ENCODE data around the gene SMAD5. TPM values are rescaled to one million over a fixed set of nuclear protein-coding genes. Genes with fewer than 3 reads are reported as not detected.
A peak's percentile ranks its signal among the peaks of the same experiment; 100 is the strongest.

The SMAD5 gene
- total RNA-seq, 2 experiments from 2014 or later = 0.50 to 1.2 TPM

DNA sequence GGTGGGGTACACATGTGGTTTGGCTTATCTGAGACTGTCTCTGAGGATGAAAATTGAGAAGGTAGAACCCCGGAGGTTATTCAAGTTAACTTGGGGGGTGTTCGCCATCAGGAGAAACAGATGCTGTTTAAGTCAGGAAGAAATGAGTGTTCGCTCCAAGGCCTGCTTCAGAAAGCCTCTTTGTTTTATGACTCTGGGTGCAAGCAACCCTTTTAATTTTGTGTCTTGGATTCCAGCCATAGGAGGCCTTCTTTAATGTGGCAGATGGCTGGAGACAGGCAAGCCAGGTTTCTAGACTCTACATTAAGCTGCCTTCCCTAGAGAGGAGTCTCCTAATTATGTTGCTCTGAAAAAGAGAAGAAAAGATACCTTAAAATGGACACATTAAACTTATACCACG is 4.2 kb upstream of the SMAD5 start:
- H3K27me3 Mint-ChIP-seq (ENCODE audit: low read depth) = peaks cover 46% of the 10 kb centered on the region
- no peaks in the 10 kb centered on the region for H3K36me3 Mint-ChIP-seq (ENCODE audit: low read depth)
- intact Hi-C loops (cut with micrococcal nuclease) = no loop called here
- H3K4me3 Mint-ChIP-seq = no peak overlapping the region
- H3K27ac Mint-ChIP-seq = no peak overlapping the region
- no peak for DNase-seq
- peaks cover 4% of the 10 kb centered on the region for H3K4me1 Mint-ChIP-seq (ENCODE audit: low read depth)
- CTCF ChIA-PET = no interaction called here
- no peaks in the 10 kb centered on the region for H3K9me3 Mint-ChIP-seq

DNA sequence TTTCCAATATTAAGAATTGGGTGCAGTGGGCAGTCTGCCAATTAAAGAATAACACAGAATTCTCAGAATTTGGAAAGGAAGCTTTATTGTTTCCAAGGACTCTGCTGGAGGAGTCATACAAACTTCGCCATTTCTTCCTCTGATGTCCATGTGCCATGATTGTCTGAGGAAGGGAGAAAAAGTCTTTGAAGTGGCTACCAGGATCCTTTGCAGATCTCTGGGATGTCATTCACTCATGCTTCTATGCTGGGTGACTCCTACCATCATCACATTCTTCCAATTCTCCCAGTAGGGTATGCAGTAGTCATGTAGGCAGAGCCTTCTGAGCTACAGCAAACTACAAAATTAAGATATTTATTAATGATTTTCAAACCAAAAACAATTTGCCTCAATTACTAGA is 3.2 kb upstream of the SMAD5 start:
- CTCF ChIA-PET = no interaction called here
- no peaks in the 10 kb centered on the region for H3K9me3 Mint-ChIP-seq
- H3K4me1 Mint-ChIP-seq (ENCODE audit: low read depth) = peaks cover 6% of the 10 kb centered on the region
- H3K36me3 Mint-ChIP-seq (ENCODE audit: low read depth) = no peaks in the 10 kb centered on the region
- intact Hi-C loops (cut with micrococcal nuclease) = no loop called here
- H3K27me3 Mint-ChIP-seq (ENCODE audit: low read depth) = peaks cover 51% of the 10 kb centered on the region
- no peak for DNase-seq
- H3K27ac Mint-ChIP-seq = no peak overlapping the region
- no peak overlapping the region for H3K4me3 Mint-ChIP-seq

DNA sequence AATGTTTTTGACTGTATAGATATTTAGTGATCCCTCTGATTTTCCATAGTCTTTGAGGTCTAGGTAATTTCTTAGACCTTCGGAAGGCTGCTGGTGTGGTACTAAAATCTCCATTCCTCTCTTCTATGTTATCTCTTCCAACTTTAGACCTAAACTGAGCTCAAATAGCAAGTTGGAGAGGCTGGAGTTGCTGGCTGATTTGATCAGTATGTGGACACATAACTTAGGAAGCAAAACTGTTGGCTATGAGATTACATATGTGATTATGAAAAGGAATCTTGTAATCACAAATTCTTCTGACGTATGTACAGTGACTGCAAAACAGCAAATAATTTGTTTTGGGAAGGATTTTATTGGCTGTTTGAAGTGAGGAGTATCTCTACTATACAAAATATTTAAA is 2.1 kb upstream of the SMAD5 start:
- intact Hi-C loops (cut with micrococcal nuclease) = no loop called here
- Mint-ChIP-seq H3K4me3 (no peak overlapping the region), H3K27me3 (ENCODE audit: low read depth) (peaks cover 56% of the 10 kb centered on the region), H3K4me1 (ENCODE audit: low read depth) (peaks cover 6% of the 10 kb centered on the region), H3K27ac (no peak overlapping the region), H3K9me3 (no peaks in the 10 kb centered on the region), H3K36me3 (ENCODE audit: low read depth) (no peaks in the 10 kb centered on the region)
- DNase-seq = no peak
- CTCF ChIA-PET = no interaction called here

DNA sequence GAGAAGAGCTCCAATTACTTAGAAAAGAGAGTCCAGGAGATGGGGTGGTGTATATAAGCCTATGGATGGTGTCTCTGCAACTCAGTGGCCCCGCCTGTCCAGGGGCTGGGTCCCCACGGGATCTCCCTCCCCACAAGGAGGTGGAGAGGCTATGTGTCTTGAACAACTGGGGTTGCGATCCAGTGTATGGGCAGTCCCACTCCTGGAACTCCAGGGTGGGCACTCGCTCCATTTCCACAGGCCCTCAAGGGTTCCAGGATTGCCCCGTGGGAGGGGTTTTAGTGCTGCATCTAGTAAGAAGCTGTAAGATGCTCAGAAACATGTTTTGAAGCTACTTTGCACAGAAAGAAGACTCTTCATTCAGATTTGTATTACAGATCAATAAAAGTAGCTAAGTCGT is 558 bp upstream of the SMAD5 start:
- no peak for DNase-seq
- no peak overlapping the region for H3K27ac Mint-ChIP-seq
- intact Hi-C loops (cut with micrococcal nuclease) = no loop called here

DNA sequence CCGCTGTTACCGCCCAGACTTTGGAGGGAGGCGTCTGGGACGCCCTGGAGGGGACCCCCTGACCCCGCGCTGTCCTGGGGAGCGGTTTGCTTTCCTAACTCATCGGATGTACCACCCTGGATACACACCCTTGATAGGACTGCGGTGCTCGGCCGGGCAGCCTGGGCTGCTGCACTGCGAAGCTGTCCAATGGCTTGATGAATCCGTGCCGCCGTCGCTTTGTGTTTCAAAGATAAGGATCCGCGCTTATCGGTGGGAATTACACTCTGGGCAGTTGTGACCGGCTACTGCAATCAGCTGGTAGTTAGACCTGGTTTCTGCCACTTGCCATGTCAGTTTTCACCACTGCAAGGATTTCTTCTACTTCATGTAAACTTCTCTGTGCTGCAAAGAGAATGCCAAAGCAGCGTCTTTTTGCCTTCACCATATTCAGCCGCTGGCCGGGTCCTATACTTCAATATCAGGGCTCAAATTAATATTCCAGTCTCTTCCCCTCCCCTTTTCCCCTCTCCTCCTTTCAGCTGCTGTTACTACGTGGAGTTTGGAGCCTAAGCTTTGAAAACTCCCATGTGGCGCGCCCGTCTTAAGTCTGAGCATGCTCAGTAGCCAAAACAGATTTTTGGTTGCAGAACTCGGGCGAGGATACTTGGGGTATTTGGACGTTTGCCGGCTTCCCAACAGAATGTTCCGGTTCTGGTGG is 727 bp downstream of the SMAD5 start:
- intact Hi-C loops (cut with micrococcal nuclease) = no loop called here
- Mint-ChIP-seq H3K27ac (no peak overlapping the region), H3K4me1 (ENCODE audit: low read depth) (peaks cover 6% of the 10 kb centered on the region), H3K27me3 (ENCODE audit: low read depth) (peaks cover 59% of the 10 kb centered on the region), H3K36me3 (ENCODE audit: low read depth) (no peaks in the 10 kb centered on the region), H3K4me3 (peak overlapping the region; percentile 68), H3K9me3 (no peaks in the 10 kb centered on the region)
- CTCF ChIA-PET = no interaction called here
- no peak for DNase-seq

More for the DNA sequence above, 558 bp upstream of the SMAD5 start:
- CTCF ChIA-PET = no interaction called here
- peaks cover 6% of the 10 kb centered on the region for H3K4me1 Mint-ChIP-seq (ENCODE audit: low read depth)
- H3K9me3 Mint-ChIP-seq = no peaks in the 10 kb centered on the region
- peaks cover 60% of the 10 kb centered on the region for H3K27me3 Mint-ChIP-seq (ENCODE audit: low read depth)
- H3K4me3 Mint-ChIP-seq = peak overlapping the region; percentile 58
- no peaks in the 10 kb centered on the region for H3K36me3 Mint-ChIP-seq (ENCODE audit: low read depth)

DNA sequence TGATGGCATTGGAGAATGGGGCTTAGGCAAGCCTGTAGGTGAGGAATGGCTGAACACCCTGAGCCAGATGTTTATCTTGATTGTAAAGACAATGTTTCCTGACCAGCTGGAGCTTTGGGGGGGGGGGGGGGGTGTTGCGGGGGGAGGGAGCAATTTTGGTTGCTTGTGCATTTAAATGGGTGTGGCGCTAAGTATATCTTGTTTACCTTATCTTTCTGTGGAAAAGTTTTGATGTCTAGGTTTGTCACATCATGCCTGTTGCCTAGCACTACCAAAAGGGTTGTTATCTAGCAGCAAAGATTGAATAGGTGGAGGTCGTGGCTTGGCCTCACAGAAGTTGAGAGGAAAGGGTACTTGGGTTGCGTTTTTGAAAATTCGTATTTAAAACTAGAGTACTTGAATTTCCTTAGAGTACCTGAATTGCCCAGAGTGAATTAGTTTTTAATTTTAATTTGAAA is 1.3 kb downstream of the SMAD5 start:
- no peak for DNase-seq
- Mint-ChIP-seq H3K36me3 (ENCODE audit: low read depth) (no peaks in the 10 kb centered on the region), H3K9me3 (no peaks in the 10 kb centered on the region), H3K4me3 (peak overlapping the region; percentile 68), H3K27me3 (ENCODE audit: low read depth) (peaks cover 55% of the 10 kb centered on the region), H3K27ac (no peak overlapping the region), H3K4me1 (ENCODE audit: low read depth) (peaks cover 6% of the 10 kb centered on the region)
- intact Hi-C loops (cut with micrococcal nuclease) = no loop called here
- CTCF ChIA-PET = interaction anchor here (0.6 kb wide), 1 partner anchor 1756 kb away, joined by 4 read pairs; no protein-coding TSS in a partner anchor

DNA sequence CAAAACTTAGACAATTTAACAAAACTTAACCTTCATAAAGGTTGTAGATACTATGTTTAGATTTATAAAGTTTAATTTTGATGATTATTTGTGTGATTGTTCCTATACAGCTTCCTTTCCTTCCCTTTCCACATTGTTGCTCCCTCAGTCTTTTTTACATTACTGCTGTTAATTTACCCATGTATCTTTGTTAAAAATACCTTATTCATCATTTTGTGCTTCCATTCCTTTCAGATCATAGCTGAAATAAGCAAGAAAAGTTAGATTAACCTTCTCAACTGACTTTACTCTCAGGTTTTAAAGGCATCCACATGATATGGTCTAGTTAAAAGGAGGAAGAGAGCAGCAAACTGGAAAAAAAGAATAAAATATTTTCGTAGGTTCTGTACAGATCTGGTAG is 2.0 kb downstream of the SMAD5 start:
- CTCF ChIA-PET = interaction anchor here (0.6 kb wide), 1 partner anchor 1756 kb away, joined by 4 read pairs; no protein-coding TSS in a partner anchor
- no peak overlapping the region for H3K4me3 Mint-ChIP-seq
- H3K27me3 Mint-ChIP-seq (ENCODE audit: low read depth) = peaks cover 58% of the 10 kb centered on the region
- H3K27ac Mint-ChIP-seq = no peak overlapping the region
- peaks cover 6% of the 10 kb centered on the region for H3K4me1 Mint-ChIP-seq (ENCODE audit: low read depth)
- H3K9me3 Mint-ChIP-seq = no peaks in the 10 kb centered on the region
- intact Hi-C loops (cut with micrococcal nuclease) = no loop called here
- no peak for DNase-seq
- H3K36me3 Mint-ChIP-seq (ENCODE audit: low read depth) = no peaks in the 10 kb centered on the region

DNA sequence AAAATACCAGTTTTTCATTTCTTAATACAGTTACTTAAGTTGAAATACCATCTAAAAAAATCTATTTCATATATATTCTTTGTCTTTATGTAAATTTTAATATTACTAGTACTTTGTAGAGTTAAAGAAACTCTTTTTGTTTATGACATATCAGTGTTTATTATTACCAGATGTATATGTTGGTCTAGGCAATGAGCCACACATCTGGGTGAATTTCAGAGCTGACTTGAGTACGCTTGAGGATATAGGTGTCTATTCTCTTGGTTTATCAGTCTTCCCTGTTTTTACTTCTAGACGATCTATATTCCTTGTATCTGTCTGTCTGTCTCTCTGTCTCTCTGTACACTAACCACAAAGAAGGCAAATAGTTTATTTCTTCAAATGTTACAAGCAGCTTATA is 2.9 kb downstream of the SMAD5 start:
- no peaks in the 10 kb centered on the region for H3K9me3 Mint-ChIP-seq
- H3K4me1 Mint-ChIP-seq (ENCODE audit: low read depth) = peaks cover 6% of the 10 kb centered on the region
- H3K4me3 Mint-ChIP-seq = no peak overlapping the region
- H3K36me3 Mint-ChIP-seq (ENCODE audit: low read depth) = no peaks in the 10 kb centered on the region
- DNase-seq = no peak
- CTCF ChIA-PET = no interaction called here
- intact Hi-C loops (cut with micrococcal nuclease) = no loop called here
- H3K27ac Mint-ChIP-seq = no peak overlapping the region
- H3K27me3 Mint-ChIP-seq (ENCODE audit: low read depth) = peaks cover 54% of the 10 kb centered on the region

DNA sequence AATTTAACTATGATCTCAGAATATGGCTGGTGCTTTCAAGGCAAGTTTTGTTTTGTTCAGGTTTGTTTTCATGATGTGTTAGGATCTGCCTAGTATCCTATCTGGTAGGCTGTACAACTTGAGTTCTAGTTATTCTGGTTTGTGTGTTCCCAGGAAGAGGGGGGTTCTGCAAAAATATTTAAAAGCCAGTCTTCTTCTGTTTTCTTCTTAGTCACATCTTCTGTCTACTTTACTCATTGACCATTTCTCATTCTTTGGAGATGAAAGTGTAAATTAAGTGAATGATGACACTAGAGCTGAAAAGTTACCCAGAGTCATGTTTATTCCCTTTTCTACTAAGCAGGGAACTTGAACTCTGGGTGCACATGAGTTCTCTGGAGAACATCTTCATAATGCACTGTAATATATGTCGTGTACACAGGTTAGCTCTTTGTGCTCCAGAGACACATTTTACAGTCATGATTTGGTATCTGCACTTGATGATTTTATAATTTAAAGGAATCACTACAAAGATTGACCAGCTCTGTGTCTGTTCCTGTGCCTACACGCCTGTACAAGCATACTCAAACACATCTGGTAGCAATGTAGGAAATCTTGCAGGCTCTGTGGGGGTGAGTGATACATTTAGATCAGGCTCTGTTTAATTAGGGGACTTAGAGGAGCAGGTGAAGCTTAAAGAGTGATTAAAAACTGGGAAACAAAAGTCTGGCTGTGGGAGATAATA is 5.0 kb downstream of the SMAD5 start:
- Mint-ChIP-seq H3K4me3 (no peak overlapping the region), H3K27me3 (ENCODE audit: low read depth) (peaks cover 35% of the 10 kb centered on the region), H3K4me1 (ENCODE audit: low read depth) (peaks cover 4% of the 10 kb centered on the region), H3K9me3 (no peaks in the 10 kb centered on the region), H3K36me3 (ENCODE audit: low read depth) (no peaks in the 10 kb centered on the region), H3K27ac (no peak overlapping the region)
- CTCF ChIA-PET = no interaction called here
- intact Hi-C loops (cut with micrococcal nuclease) = no loop called here
- DNase-seq = no peak

DNA sequence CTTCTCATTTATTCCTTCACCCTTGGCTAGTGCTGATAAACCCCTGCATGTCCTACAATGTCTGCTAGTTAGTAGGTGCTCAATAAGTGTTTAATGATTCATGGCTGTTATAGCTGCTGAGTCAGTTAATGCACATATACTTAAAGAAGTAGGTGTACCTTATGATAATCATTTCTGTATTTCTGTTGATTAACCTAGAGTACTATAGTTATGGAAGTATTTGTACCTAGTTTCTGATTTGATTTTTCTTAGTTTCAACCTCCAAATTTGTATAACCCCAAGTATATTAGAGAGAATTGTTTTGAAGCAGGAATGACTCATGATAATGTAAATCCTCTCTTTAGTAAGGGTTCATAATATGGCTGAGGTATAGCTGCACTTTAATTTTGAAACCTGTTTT is 8.9 kb downstream of the SMAD5 start:
- DNase-seq = no peak
- Mint-ChIP-seq H3K36me3 (ENCODE audit: low read depth) (no peaks in the 10 kb centered on the region), H3K27me3 (ENCODE audit: low read depth) (peaks cover 12% of the 10 kb centered on the region), H3K27ac (no peak overlapping the region), H3K9me3 (no peaks in the 10 kb centered on the region), H3K4me3 (no peak overlapping the region), H3K4me1 (ENCODE audit: low read depth) (no peaks in the 10 kb centered on the region)
- intact Hi-C loops (cut with micrococcal nuclease) = no loop called here
- CTCF ChIA-PET = no interaction called here

DNA sequence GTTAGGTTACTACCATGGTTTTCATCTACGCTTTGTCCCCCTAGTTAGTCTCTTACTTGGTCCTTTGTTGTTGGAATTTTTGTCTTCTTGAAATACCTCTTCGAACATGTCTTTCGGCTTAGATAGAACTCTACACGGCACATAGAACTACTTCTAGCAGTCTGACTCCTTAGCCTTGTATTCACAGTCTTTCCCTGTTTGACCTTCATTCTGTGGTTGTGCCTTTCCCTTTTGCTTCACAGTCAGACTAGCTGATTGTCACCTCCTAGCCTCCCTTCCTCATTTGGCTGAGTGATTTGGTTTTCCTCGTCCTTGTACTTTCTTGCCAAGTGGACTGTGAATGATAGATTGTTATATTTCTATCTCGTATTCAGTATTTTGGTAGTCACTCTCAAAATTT is 10.7 kb downstream of the SMAD5 start:
- CTCF ChIA-PET = no interaction called here
- intact Hi-C loops (cut with micrococcal nuclease) = no loop called here
- Mint-ChIP-seq H3K36me3 (ENCODE audit: low read depth) (no peaks in the 10 kb centered on the region), H3K4me1 (ENCODE audit: low read depth) (no peaks in the 10 kb centered on the region), H3K27me3 (ENCODE audit: low read depth) (peaks cover 2% of the 10 kb centered on the region), H3K27ac (no peak overlapping the region), H3K4me3 (no peak overlapping the region), H3K9me3 (no peaks in the 10 kb centered on the region)
- no peak for DNase-seq

DNA sequence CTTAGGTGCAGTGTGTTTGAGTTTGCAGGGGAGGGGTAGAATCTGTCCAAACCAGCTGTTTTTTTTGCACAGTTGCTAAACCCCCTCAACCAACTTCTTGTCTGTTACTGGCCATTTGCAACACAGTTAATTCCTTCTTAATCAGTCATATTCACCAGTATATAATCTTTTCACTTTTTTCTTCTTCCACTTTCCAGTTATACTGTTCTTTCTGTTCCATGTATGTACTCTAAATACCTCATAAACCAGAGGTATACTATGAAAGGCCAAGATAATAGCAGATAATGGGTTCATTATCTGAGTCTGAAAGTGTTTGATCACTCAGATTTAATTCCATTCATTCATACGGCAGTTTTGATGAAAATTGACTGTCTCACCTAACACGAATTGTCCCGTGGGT is 11.1 kb downstream of the SMAD5 start:
- Mint-ChIP-seq H3K4me3 (no peak overlapping the region), H3K9me3 (no peaks in the 10 kb centered on the region), H3K4me1 (ENCODE audit: low read depth) (no peaks in the 10 kb centered on the region), H3K27me3 (ENCODE audit: low read depth) (peaks cover 2% of the 10 kb centered on the region), H3K36me3 (ENCODE audit: low read depth) (no peaks in the 10 kb centered on the region), H3K27ac (no peak overlapping the region)
- CTCF ChIA-PET = no interaction called here
- DNase-seq = no peak
- intact Hi-C loops (cut with micrococcal nuclease) = no loop called here

DNA sequence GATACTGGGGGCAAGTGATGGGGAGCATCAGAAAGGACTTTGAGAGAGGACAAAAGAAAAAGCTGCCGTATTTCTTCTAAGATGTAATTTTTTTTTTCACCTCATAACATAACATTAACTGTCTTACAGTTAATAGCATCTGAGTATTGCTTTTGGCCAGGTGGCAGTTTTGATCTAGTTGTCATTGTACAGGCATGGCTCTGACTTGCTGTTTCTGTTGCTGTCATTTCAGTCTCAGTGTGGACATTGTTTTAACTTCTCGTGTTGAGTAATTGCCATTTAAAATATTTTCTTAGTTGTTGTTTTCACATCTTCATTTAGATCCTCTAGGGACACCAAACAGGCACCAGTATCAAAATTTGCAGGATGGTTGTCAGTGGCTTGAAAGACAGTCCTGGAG is 12.4 kb downstream of the SMAD5 start:
- no peaks in the 10 kb centered on the region for H3K27me3 Mint-ChIP-seq (ENCODE audit: low read depth)

More for the DNA sequence above, 12.4 kb downstream of the SMAD5 start:
- no peak for DNase-seq
- intact Hi-C loops (cut with micrococcal nuclease) = no loop called here
- Mint-ChIP-seq H3K36me3 (ENCODE audit: low read depth) (no peaks in the 10 kb centered on the region), H3K4me1 (ENCODE audit: low read depth) (no peaks in the 10 kb centered on the region), H3K27ac (no peak overlapping the region), H3K4me3 (no peak overlapping the region), H3K9me3 (no peaks in the 10 kb centered on the region)
- CTCF ChIA-PET = no interaction called here

Measured in activated naive CD4-positive, alpha-beta T cell treated with anti-CD3 and anti-CD28 coated beads for 36 hours (primary cell).